ENCODE data around the gene PHLDB2. TPM values are rescaled to one million over a fixed set of nuclear protein-coding genes. Genes with fewer than 3 reads are reported as not detected.

The PHLDB2 gene
- total RNA-seq, 2 experiments from 2014 or later, result 0.61 to 2.1 TPM

- Histone ChIP-seq H3K4me3 (ENCODE audit: low read depth, low read length, poor library complexity, severe bottlenecking) (no peak overlapping the region), H2AFZ (ENCODE audit: low read length) (no peak overlapping the region), H3K9me2 (ENCODE audit: insufficient read depth, low read length) (no peaks in the 10 kb centered on the region), H3K4me1 (ENCODE audit: insufficient read depth, low read length, poor library complexity, severe bottlenecking) (no peaks in the 10 kb centered on the region), H4K20me1 (ENCODE audit: insufficient read depth, low read length) (no peaks in the 10 kb centered on the region), H3K4me2 (ENCODE audit: low read length) (no peak overlapping the region), H3K36me3 (ENCODE audit: insufficient read depth, low read length) (no peaks in the 10 kb centered on the region), H3K27ac (ENCODE audit: low read depth, low read length, poor library complexity, severe bottlenecking) (no peak overlapping the region), H3K9me3 (ENCODE audit: low read length) (no peaks in the 10 kb centered on the region), H3K79me2 (ENCODE audit: insufficient read depth, low read depth, low read length) (no peaks in the 10 kb centered on the region)
- intact Hi-C loops (cut with micrococcal nuclease; ENCODE audit: unreplicated experiment), result no loop called here
- CTCF ChIA-PET (ENCODE audit: unreplicated experiment), result no interaction called here
- no TSS peak for BruUV-seq (replicated peaks)
- TF ChIP-seq CTCF (conservative IDR thresholded peaks at IDR 0.05; ENCODE audit: low read length), result no peak
- TF ChIP-seq EZH2phosphoT487 (IDR thresholded peaks at IDR 0.05; ENCODE audit: borderline replicate concordance, low read depth, low read length), result no peak
- POLR2A ChIA-PET, result interaction anchor here (1.5 kb wide), 1 partner anchor 21 kb away, joined by 3 read pairs; no protein-coding TSS in a partner anchor
- no peak for DNase-seq (ENCODE audit: low spot score)
These were observed 56.8 kb downstream of the PHLDB2 start for GRCh38 chr3:111915905-111916304.

GRCh38 chr3:111917300-111917699, 58.2 kb downstream of the PHLDB2 start:
- no peak overlapping the region for H2AFZ ChIP-seq (ENCODE audit: low read length)
- no peak overlapping the region for H3K27ac ChIP-seq (ENCODE audit: low read depth, low read length, poor library complexity, severe bottlenecking)
- no TSS peak for BruUV-seq (replicated peaks)
- TF ChIP-seq CTCF (conservative IDR thresholded peaks at IDR 0.05; ENCODE audit: low read length) (no peak), EZH2phosphoT487 (IDR thresholded peaks at IDR 0.05; ENCODE audit: borderline replicate concordance, low read depth, low read length) (no peak)
- H3K4me3 ChIP-seq (ENCODE audit: low read depth, low read length, poor library complexity, severe bottlenecking), result no peak overlapping the region
- H3K4me2 ChIP-seq (ENCODE audit: low read length), result no peak overlapping the region
- intact Hi-C loops (cut with micrococcal nuclease; ENCODE audit: unreplicated experiment), result no loop called here
- no peaks in the 10 kb centered on the region for H3K79me2 ChIP-seq (ENCODE audit: insufficient read depth, low read depth, low read length)
- no peaks in the 10 kb centered on the region for H4K20me1 ChIP-seq (ENCODE audit: insufficient read depth, low read length)
- no peaks in the 10 kb centered on the region for H3K9me2 ChIP-seq (ENCODE audit: insufficient read depth, low read length)
- H3K4me1 ChIP-seq (ENCODE audit: insufficient read depth, low read length, poor library complexity, severe bottlenecking), result no peaks in the 10 kb centered on the region
- ChIA-PET POLR2A (interaction anchor here (0.5 to 1.5 kb wide), 3 partner anchors 14 to 62 kb away, joined by 3 read pairs; no protein-coding TSS in a partner anchor), CTCF (ENCODE audit: unreplicated experiment) (no interaction called here)
- DNase-seq (ENCODE audit: low spot score), result no peak
- H3K9me3 ChIP-seq (ENCODE audit: low read length), result no peaks in the 10 kb centered on the region
- no peaks in the 10 kb centered on the region for H3K36me3 ChIP-seq (ENCODE audit: insufficient read depth, low read length)

- POLR2A ChIA-PET, result interaction anchor here (0.7 to 1.3 kb wide), 2 partner anchors 13 to 154 kb away, joined by 3 to 7 read pairs; no protein-coding TSS in a partner anchor
- no peak overlapping the region for H3K4me3 ChIP-seq (ENCODE audit: low read depth, low read length, poor library complexity, severe bottlenecking)
- H3K79me2 ChIP-seq (ENCODE audit: insufficient read depth, low read depth, low read length), result no peaks in the 10 kb centered on the region
- H4K20me1 ChIP-seq (ENCODE audit: insufficient read depth, low read length), result no peaks in the 10 kb centered on the region
- no peak overlapping the region for H2AFZ ChIP-seq (ENCODE audit: low read length)
- H3K9me3 ChIP-seq (ENCODE audit: low read length), result no peaks in the 10 kb centered on the region
- BruUV-seq (replicated peaks), result no TSS peak
- CTCF ChIA-PET (ENCODE audit: unreplicated experiment), result no interaction called here
- no peak for DNase-seq (ENCODE audit: low spot score)
- H3K4me1 ChIP-seq (ENCODE audit: insufficient read depth, low read length, poor library complexity, severe bottlenecking), result no peaks in the 10 kb centered on the region
- H3K36me3 ChIP-seq (ENCODE audit: insufficient read depth, low read length), result no peaks in the 10 kb centered on the region
- no peak overlapping the region for H3K27ac ChIP-seq (ENCODE audit: low read depth, low read length, poor library complexity, severe bottlenecking)
- H3K4me2 ChIP-seq (ENCODE audit: low read length), result no peak overlapping the region
- intact Hi-C loops (cut with micrococcal nuclease; ENCODE audit: unreplicated experiment), result no loop called here
- TF ChIP-seq CTCF (conservative IDR thresholded peaks at IDR 0.05; ENCODE audit: low read length) (no peak), EZH2phosphoT487 (IDR thresholded peaks at IDR 0.05; ENCODE audit: borderline replicate concordance, low read depth, low read length) (no peak)
- H3K9me2 ChIP-seq (ENCODE audit: insufficient read depth, low read length), result no peaks in the 10 kb centered on the region
These were observed 60.5 kb downstream of the PHLDB2 start for GRCh38 chr3:111919370-111920065.

Data from OCI-LY7 (cell line).